HepG2 (cell line): Measurements from ENCODE around the gene SNX4. TPM values are rescaled to one million over a fixed set of nuclear protein-coding genes. Genes with fewer than 3 reads are reported as not detected.

Experiments
- ATAC-seq: fragments of 200-7000 bp; cut with Tn5 transposase; 3 replicates; pipeline ENCODE4 v1.9.1; 2020; ENCODE audit warnings: mild to moderate bottlenecking, moderate library complexity
- BruUV-seq: library from RNA; stranded (reverse); fragments of 400-500 nt; replicated peaks from 2 replicates; lab custom pipeline; 2021; lab: Mats Ljungman, UMichigan
- CTCF ChIA-PET: fragments of 300-600 bp; formaldehyde crosslinking; extraction: SDS; loops from one replicate; lab custom pipeline; 2021; ENCODE audit warnings: low total read pairs, inconsistent platforms, low intra/inter-chr PET ratio; lab: Yijun Ruan, JAX
- POLR2A ChIA-PET: fragments of 350-600 bp; sonication (Branson Sonifier 250); formaldehyde crosslinking; loops from one replicate; lab custom pipeline; 2020; ENCODE audit warnings: antibody characterized with exemption, inconsistent platforms; lab: Yijun Ruan, JAX
- DNase-seq: peaks from one replicate; pipeline ENCODE4 v3.0.0-alpha.2; 2015; ENCODE audit warnings: low spot score
- FAIRE-seq: peaks from 3 replicates; lab custom pipeline; 2011; peaks lifted over from hg19 to GRCh38; lab: Jason Lieb, UNC
- H2AFZ ChIP-seq: one replicate; pipeline ENCODE4 v1.6.1; 2011; ENCODE audit warnings: low read length, inconsistent platforms
- H3K27ac ChIP-seq: fragments of 300-600 bp; 3 replicates; pipeline ENCODE4 v1.8.0; 2011; ENCODE audit warnings: mixed run types, mild to moderate bottlenecking, mixed read lengths, low read length, inconsistent platforms; ENCODE audit not compliant: insufficient read depth; ENCODE audit errors: extremely low read length
- H3K27me3 ChIP-seq, 2 experiments: fragments of 200-600 bp in 1 of 2; 2 replicates in 1 of 2; 3 replicates in 1 of 2; pipeline versions ENCODE4 v1.6.0 to v1.8.0; 2011; ENCODE audit warnings: low read length in 2 of 2, mild to moderate bottlenecking in 2 of 2, moderate library complexity in 2 of 2, inconsistent platforms in 1 of 2; ENCODE audit not compliant: insufficient read depth in 2 of 2, control insufficient read depth in 1 of 2
- H3K36me3 ChIP-seq, 2 experiments: fragments of 200-600 bp in 1 of 2; replicated peaks in 1 of 2; 2 replicates in 1 of 2; 3 replicates in 1 of 2; pipeline versions ENCODE4 v1.5.1 to v1.8.0; 2011; ENCODE audit warnings: low read length in 2 of 2, inconsistent platforms in 1 of 2; ENCODE audit not compliant: insufficient read depth in 2 of 2, control insufficient read depth in 1 of 2
- H3K4me1 ChIP-seq: 2 replicates; pipeline ENCODE4 v1.5.1; 2012; ENCODE audit warnings: low read length, inconsistent platforms; ENCODE audit not compliant: insufficient read depth
- H3K4me2 ChIP-seq: 2 replicates; pipeline ENCODE4 v1.6.0; 2011; ENCODE audit warnings: low read depth, low read length, inconsistent platforms
- H3K4me3 ChIP-seq, 3 experiments: fragments of 200-600 bp in 1 of 3; sonication (generic), shearing (Covaris generic) in 1 of 3; replicated peaks in 1 of 3; 2 replicates each; pipeline ENCODE4 v1.5.1; 2011 to 2016; ENCODE audit warnings: low read length in 3 of 3, inconsistent platforms in 2 of 3, low read depth in 2 of 3, mild to moderate bottlenecking in 2 of 3, control low read depth in 1 of 3, mixed read lengths in 1 of 3; ENCODE audit not compliant: insufficient read depth in 1 of 3
- H3K79me2 ChIP-seq: one replicate; pipeline ENCODE4 v1.6.1; 2011; ENCODE audit warnings: low read length, inconsistent platforms; ENCODE audit not compliant: insufficient read depth
- H3K9ac ChIP-seq: 2 replicates; pipeline ENCODE4 v1.6.0; 2011; ENCODE audit warnings: mild to moderate bottlenecking, low read depth, low read length, inconsistent platforms; ENCODE audit not compliant: insufficient read depth
- H3K9me3 ChIP-seq: 2 replicates; pipeline ENCODE4 v1.5.1; 2012; ENCODE audit warnings: mild to moderate bottlenecking, low read length
- H4K20me1 ChIP-seq: 2 replicates; pipeline ENCODE4 v1.6.0; 2011; ENCODE audit warnings: inconsistent platforms, mild to moderate bottlenecking, low read length, moderate library complexity; ENCODE audit not compliant: insufficient read depth
- ARNT2 ChIP-seq: sonication (generic); formaldehyde crosslinking; IDR thresholded peaks from 2 replicates; pipeline ENCODE4 v1.8.0; 2022; ENCODE audit warnings: mild to moderate bottlenecking, low read depth, missing genetic modification reagents, moderate library complexity
- DMAP1 ChIP-seq: IDR thresholded peaks from 2 replicates; pipeline ENCODE4 v1.6.1; 2016
- GATAD2A ChIP-seq: IDR thresholded peaks from 2 replicates; pipeline ENCODE4 v1.6.1; 2016
- HNF1A ChIP-seq, 2 experiments: sonication (generic) in 1 of 2; formaldehyde crosslinking in 1 of 2; IDR thresholded peaks; 2 replicates each; pipeline versions ENCODE4 v1.4.0 to v1.6.1; 2016 to 2020; ENCODE audit warnings: borderline replicate concordance in 1 of 2, low read depth in 1 of 2, mild to moderate bottlenecking in 1 of 2, missing genetic modification reagents in 1 of 2
- KAT8 ChIP-seq: IDR thresholded peaks from 2 replicates; pipeline ENCODE4 v1.6.1; 2016; ENCODE audit warnings: missing genetic modification reagents, missing compliant biosample characterization
- KLF6 ChIP-seq: IDR thresholded peaks from 2 replicates; pipeline ENCODE4 v1.8.0; 2016; ENCODE audit warnings: missing biosample characterization, missing genetic modification reagents
- MED8 ChIP-seq: sonication (generic); formaldehyde crosslinking; IDR thresholded peaks from 2 replicates; pipeline ENCODE4 v1.8.1; 2023; ENCODE audit warnings: mild to moderate bottlenecking, missing genetic modification reagents; ENCODE audit not compliant: insufficient replicate concordance
- MIXL1 ChIP-seq: IDR thresholded peaks from 2 replicates; pipeline ENCODE4 v1.6.1; 2016
- NCOA5 ChIP-seq: sonication (generic); formaldehyde crosslinking; IDR thresholded peaks from 2 replicates; pipeline ENCODE4 v1.4.0; 2020; ENCODE audit warnings: missing genetic modification reagents
- NCOR1 ChIP-seq: fragments of 200-600 bp; sonication (generic); IDR thresholded peaks from 2 replicates; pipeline ENCODE4 v1.7.0; 2017; ENCODE audit warnings: antibody characterized with exemption, low read length, borderline replicate concordance
- PPARG ChIP-seq: conservative IDR thresholded peaks from 2 replicates; pipeline ENCODE4 v1.6.1; 2016; ENCODE audit warnings: missing biosample characterization, missing genetic modification reagents
- SP4 ChIP-seq: sonication (generic); formaldehyde crosslinking; IDR thresholded peaks from 2 replicates; pipeline ENCODE4 v1.8.1; 2023; ENCODE audit warnings: mild to moderate bottlenecking, missing genetic modification reagents
- STAG1 ChIP-seq: sonication (generic); formaldehyde crosslinking; IDR thresholded peaks from 2 replicates; pipeline ENCODE4 v1.4.0; 2020; ENCODE audit warnings: missing genetic modification reagents
- TBL1XR1 ChIP-seq: fragments of 150-350 bp; IDR thresholded peaks from 2 replicates; pipeline ENCODE4 v1.6.1; 2014; ENCODE audit warnings: borderline replicate concordance, low read length; ENCODE audit not compliant: partially characterized antibody
- TBX2 ChIP-seq: sonication (generic); formaldehyde crosslinking; IDR thresholded peaks from 2 replicates; pipeline ENCODE4 v1.5.0; 2020; ENCODE audit warnings: missing genetic modification reagents, mild to moderate bottlenecking, borderline replicate concordance
- ZBTB38 ChIP-seq: sonication (generic); formaldehyde crosslinking; IDR thresholded peaks from 2 replicates; pipeline ENCODE4 v1.5.1; 2020; ENCODE audit warnings: mild to moderate bottlenecking, missing genetic modification reagents
- ZNF44 ChIP-seq: sonication (generic); formaldehyde crosslinking; IDR thresholded peaks from 2 replicates; pipeline ENCODE4 v1.5.1; 2020; ENCODE audit warnings: mild to moderate bottlenecking, missing genetic modification reagents
- ZNF777 ChIP-seq: sonication (generic); formaldehyde crosslinking; IDR thresholded peaks from 2 replicates; pipeline ENCODE4 v1.4.0; 2020; ENCODE audit warnings: missing genetic modification reagents
- ZSCAN30 ChIP-seq: sonication (generic); formaldehyde crosslinking; IDR thresholded peaks from 2 replicates; pipeline ENCODE4 v1.5.0; 2020; ENCODE audit warnings: mild to moderate bottlenecking, missing genetic modification reagents
- WGBS: methylation state at CpG from one replicate; pipeline ENCODE4 v1.1.6; 2017; ENCODE audit warnings: low lambda C conversion rate; 5-methylcytosine and 5-hydroxymethylcytosine counted together
- in situ Hi-C: cut with HindIII; loops from 2 replicates; pipeline ENCODE4 v1.10.0; 2017; ENCODE audit warnings: low pct_unique_long_range_greater_than_20kb; ENCODE audit not compliant: extremely low pct_ligation_motif_present
- intact Hi-C: fragments of 100-400 bp; cut with micrococcal nuclease; formaldehyde crosslinking; loops from one replicate; pipeline ENCODE4 v1.10.0; 2022; ENCODE audit not compliant: unreplicated experiment
- polyA plus RNA-seq, 8 experiments: library from polyadenylated mRNA; depleted of rRNA in 3 of 8; stranded (reverse) in 7 of 8; unstranded in 1 of 8; fragments of >200 nt; fragmentation: Illumina TruSeq in 4 of 8; extraction: Trizol in 4 of 8; gene quantifications; 2 replicates each; pipeline versions ENCODE4 v1.2.1 to v1.2.3, GENCODE V29; 2011 to 2016; ENCODE audit warnings: low read depth in 4 of 8, missing spikeins in 1 of 8, mixed read lengths in 1 of 8; ENCODE audit not compliant: insufficient read depth in 1 of 8
- total RNA-seq, 5 experiments: library from RNA; depleted of rRNA; stranded (reverse); fragments of >200 nt; fragmentation: Illumina TruSeq; extraction: Trizol; gene quantifications; 2 replicates each; pipeline ENCODE4 v1.2.3, GENCODE V29; 2016; ENCODE audit warnings: low read depth in 1 of 5
- TF ChIP-seq, protein P1 (sequence below): IDR thresholded peaks from 2 replicates; pipeline ENCODE4 v1.6.1; 2016; ENCODE audit warnings: low read depth

SNX4 gene
- total and polyA plus RNA-seq, 2 of the 13 experiments (the other 11 are each of a cell fraction or from before 2014, with no cell fraction given) = 18.1 to 73.6 TPM

DNA sequence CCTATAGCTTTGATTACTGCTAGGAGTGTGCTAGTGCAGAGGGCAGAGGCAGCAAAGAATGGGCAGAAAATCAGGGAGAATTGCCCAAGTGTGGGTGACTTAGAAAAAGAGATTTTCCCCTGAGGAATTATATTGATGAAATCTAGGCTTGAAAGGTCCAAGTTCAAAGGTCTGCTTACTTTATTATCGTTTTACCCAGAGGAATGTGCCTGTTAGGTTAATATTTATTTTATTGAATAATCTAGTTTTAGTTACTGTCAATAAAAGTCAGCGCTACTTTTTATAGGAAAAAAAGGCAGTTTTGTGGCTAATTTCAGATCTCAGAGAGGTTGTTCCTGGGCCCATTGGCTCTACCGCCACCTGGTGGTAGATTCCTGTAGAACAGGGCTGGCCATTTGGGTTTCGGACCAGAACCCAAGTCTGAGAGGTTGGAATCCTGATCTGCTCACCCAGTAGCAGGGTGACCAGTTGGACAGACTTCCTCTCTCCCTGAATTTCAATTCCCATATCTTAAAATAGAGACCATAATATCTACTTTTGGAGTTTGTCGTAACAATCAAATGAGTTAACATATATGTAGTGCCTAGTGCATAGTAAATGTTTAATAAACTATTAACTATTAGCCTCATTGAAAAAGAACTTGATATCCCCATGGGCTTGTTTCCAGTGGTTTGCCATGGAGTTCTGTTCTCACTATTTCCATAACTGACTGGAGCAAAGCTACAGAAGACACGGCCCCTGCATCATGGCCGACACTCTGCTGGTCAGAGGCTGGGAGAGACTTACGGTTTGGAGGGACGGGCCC is 82.2 kb downstream of the SNX4 start:
- Histone ChIP-seq H3K4me1 (peaks cover 54% of the 10 kb centered on the region), H3K4me3 (peak overlapping the region; percentile 7 to 58 (median 47); a peak in 5 of 6 replicates), H4K20me1 (no peaks in the 10 kb centered on the region), H2AFZ (peak overlapping the region; percentile 89), H3K27me3 (no peaks in the 10 kb centered on the region; a peak in 1 of 5 replicates), H3K36me3 (no peaks in the 10 kb centered on the region), H3K79me2 (no peaks in the 10 kb centered on the region), H3K9ac (peak overlapping the region; percentile 44), H3K27ac (peak overlapping the region; percentile 43), H3K4me2 (peak overlapping the region; percentile 89), H3K9me3 (no peaks in the 10 kb centered on the region)
- POLR2A ChIA-PET = interaction anchor here (0.8 to 3.0 kb wide), 4 partner anchors 13 to 288 kb away, joined by 3 to 13 read pairs (median 4); partner anchors contain the start of gene ZNF148
- WGBS = 26% methylated on average over 9 of the region's 9 CpGs
- peak; percentile 32 for DNase-seq
- CTCF ChIA-PET = interaction anchor here (0.8 to 1.3 kb wide), 2 partner anchors 287 to 442 kb away, joined by 3 to 4 read pairs; no protein-coding TSS in a partner anchor
- no peak for FAIRE-seq
- intact Hi-C loops = loop anchor here (5.0 kb wide), 1 partner anchor 61 kb away; the partner anchor contains the start of gene ZNF148
- BruUV-seq = no TSS peak
- peak; percentile 39 for ATAC-seq
- in situ Hi-C loops = loop anchor here (25.0 kb wide), 1 partner anchor 451 kb away; no protein-coding TSS in a partner anchor
- TF ChIP-seq NCOA5 (no peak), DMAP1 (no peak), ZNF777 (CRISPR knock-in tag) (no peak), SP4 (CRISPR knock-in tag) (no peak), ZSCAN30 (CRISPR knock-in tag) (no peak), HNF1A (IDR thresholded peaks at IDR 0.05; ENCODE audit: low read depth) (no peak), HNF1A (CRISPR knock-in tag; IDR thresholded peaks at IDR 0.05; ENCODE audit: borderline replicate concordance) (no peak), TBX2 (CRISPR knock-in tag) (no peak), TBL1XR1 (no peak), KAT8 (CRISPR knock-in tag) (0 out of 2 replicates have a peak, but pooled peaks have one; percentile 34), ARNT2 (no peak), MIXL1 (CRISPR knock-in tag) (0 out of 2 replicates have a peak, but pooled peaks have one; percentile 21), GATAD2A (CRISPR knock-in tag) (peak; percentile 21; the same call in 1 of the 2 replicates), PPARG (CRISPR knock-in tag) (no peak), ZNF44 (CRISPR knock-in tag) (no peak), ZBTB38 (CRISPR knock-in tag) (no peak), STAG1 (CRISPR knock-in tag) (peak; percentile 85), KLF6 (CRISPR knock-in tag) (0 out of 2 replicates have a peak, but pooled peaks have one; percentile 14), NCOR1 (peak; percentile 39; the same call in 1 of the 2 replicates), MED8 (CRISPR knock-in tag) (no peak)
- TF ChIP-seq, protein P1, sequence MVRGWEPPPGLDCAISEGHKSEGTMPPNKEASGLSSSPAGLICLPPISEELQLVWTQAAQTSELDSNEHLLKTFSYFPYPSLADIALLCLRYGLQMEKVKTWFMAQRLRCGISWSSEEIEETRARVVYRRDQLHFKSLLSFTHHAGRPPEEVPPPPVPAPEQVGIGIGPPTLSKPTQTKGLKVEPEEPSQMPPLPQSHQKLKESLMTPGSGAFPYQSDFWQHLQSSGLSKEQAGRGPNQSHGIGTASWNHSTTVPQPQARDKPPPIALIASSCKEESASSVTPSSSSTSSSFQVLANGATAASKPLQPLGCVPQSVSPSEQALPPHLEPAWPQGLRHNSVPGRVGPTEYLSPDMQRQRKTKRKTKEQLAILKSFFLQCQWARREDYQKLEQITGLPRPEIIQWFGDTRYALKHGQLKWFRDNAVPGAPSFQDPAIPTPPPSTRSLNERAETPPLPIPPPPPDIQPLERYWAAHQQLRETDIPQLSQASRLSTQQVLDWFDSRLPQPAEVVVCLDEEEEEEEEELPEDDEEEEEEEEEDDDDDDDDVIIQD = no peak
